NT2/D1 (cell line): Measurements from ENCODE around the gene NSD2.

Experiments used
- SUZ12 ChIP-seq: IDR thresholded peaks from 2 replicates; pipeline ENCODE4 v1.6.1; 2011; ENCODE audit not compliant: insufficient read length, insufficient read depth; ENCODE audit errors: extremely low read depth
- YY1 ChIP-seq: IDR thresholded peaks from 2 replicates; pipeline ENCODE4 v1.6.1; 2011; ENCODE audit not compliant: insufficient read length, insufficient read depth
- ZNF274 ChIP-seq: IDR thresholded peaks from 2 replicates; pipeline ENCODE4 v1.6.1; 2011; ENCODE audit warnings: mild to moderate bottlenecking, low read depth, low read length

DNA sequence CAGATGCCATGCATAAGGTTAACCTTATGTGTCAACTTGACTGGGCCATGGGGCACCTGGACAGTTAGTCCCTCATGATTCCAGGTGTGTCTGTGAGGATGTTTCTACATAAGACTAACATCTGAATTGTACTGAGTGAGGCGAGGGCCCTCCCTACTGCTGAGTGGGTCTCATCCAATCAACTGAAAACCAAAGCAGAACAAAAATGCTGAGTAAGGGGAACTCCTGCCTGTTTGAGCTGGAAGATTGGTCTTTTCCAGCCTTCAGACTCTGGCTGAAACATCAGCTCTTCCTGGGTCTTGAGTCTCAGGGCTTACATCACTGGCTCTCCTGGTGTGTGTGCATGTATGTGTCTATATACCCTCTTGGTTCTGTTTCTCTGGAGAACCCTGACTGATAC lies 123.7 kb downstream of the NSD2 start:
- TF ChIP-seq ZNF274 (no peak), YY1 (no peak), SUZ12 (no peak)
